Measurements from ENCODE around the gene FNDC7. TPM values are rescaled to one million over a fixed set of nuclear protein-coding genes. Genes with fewer than 3 reads are reported as not detected.

FNDC7 gene
- total and polyA plus RNA-seq, 10 of the 15 experiments (the other 5 are each of a cell fraction or from before 2014, with no cell fraction given): not detected

GRCh38 chr1:108779455-108779854 lies 66.7 kb downstream of the FNDC7 start (continued):
- TF ChIP-seq, protein P1, sequence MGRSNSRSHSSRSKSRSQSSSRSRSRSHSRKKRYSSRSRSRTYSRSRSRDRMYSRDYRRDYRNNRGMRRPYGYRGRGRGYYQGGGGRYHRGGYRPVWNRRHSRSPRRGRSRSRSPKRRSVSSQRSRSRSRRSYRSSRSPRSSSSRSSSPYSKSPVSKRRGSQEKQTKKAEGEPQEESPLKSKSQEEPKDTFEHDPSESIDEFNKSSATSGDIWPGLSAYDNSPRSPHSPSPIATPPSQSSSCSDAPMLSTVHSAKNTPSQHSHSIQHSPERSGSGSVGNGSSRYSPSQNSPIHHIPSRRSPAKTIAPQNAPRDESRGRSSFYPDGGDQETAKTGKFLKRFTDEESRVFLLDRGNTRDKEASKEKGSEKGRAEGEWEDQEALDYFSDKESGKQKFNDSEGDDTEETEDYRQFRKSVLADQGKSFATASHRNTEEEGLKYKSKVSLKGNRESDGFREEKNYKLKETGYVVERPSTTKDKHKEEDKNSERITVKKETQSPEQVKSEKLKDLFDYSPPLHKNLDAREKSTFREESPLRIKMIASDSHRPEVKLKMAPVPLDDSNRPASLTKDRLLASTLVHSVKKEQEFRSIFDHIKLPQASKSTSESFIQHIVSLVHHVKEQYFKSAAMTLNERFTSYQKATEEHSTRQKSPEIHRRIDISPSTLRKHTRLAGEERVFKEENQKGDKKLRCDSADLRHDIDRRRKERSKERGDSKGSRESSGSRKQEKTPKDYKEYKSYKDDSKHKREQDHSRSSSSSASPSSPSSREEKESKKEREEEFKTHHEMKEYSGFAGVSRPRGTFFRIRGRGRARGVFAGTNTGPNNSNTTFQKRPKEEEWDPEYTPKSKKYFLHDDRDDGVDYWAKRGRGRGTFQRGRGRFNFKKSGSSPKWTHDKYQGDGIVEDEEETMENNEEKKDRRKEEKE (IDR thresholded peaks at IDR 0.05): no peak
- TF ChIP-seq, protein P2, sequence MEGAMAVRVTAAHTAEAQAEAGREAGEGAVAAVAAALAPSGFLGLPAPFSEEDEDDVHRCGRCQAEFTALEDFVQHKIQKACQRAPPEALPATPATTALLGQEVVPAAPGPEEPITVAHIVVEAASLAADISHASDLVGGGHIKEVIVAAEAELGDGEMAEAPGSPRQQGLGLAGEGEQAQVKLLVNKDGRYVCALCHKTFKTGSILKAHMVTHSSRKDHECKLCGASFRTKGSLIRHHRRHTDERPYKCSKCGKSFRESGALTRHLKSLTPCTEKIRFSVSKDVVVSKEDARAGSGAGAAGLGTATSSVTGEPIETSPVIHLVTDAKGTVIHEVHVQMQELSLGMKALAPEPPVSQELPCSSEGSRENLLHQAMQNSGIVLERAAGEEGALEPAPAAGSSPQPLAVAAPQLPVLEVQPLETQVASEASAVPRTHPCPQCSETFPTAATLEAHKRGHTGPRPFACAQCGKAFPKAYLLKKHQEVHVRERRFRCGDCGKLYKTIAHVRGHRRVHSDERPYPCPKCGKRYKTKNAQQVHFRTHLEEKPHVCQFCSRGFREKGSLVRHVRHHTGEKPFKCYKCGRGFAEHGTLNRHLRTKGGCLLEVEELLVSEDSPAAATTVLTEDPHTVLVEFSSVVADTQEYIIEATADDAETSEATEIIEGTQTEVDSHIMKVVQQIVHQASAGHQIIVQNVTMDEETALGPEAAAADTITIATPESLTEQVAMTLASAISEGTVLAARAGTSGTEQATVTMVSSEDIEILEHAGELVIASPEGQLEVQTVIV (IDR thresholded peaks at IDR 0.05; ENCODE audit: borderline replicate concordance, partially characterized antibody): no peak
- TF ChIP-seq SMARCA5 (IDR thresholded peaks at IDR 0.05): no peak
- TF ChIP-seq KAT2A (conservative IDR thresholded peaks at IDR 0.05; ENCODE audit: control insufficient read depth, low read depth, low read length): no peak
- TF ChIP-seq BHLHE40 (IDR thresholded peaks at IDR 0.05; ENCODE audit: borderline replicate concordance in 1 of 2, low read depth in 2 of 2, low read length in 1 of 2): no peak
- no peak for TF ChIP-seq CREB1 (IDR thresholded peaks at IDR 0.05; ENCODE audit: low read depth)
- TF ChIP-seq IRF4 (IDR thresholded peaks at IDR 0.05; ENCODE audit: low read depth, low read length): no peak
